ENCODE data around the gene ACSM6. TPM values are rescaled to one million over a fixed set of nuclear protein-coding genes. Genes with fewer than 3 reads are reported as not detected.

ACSM6 gene
- total RNA-seq, 1 donor = not detected

DNA sequence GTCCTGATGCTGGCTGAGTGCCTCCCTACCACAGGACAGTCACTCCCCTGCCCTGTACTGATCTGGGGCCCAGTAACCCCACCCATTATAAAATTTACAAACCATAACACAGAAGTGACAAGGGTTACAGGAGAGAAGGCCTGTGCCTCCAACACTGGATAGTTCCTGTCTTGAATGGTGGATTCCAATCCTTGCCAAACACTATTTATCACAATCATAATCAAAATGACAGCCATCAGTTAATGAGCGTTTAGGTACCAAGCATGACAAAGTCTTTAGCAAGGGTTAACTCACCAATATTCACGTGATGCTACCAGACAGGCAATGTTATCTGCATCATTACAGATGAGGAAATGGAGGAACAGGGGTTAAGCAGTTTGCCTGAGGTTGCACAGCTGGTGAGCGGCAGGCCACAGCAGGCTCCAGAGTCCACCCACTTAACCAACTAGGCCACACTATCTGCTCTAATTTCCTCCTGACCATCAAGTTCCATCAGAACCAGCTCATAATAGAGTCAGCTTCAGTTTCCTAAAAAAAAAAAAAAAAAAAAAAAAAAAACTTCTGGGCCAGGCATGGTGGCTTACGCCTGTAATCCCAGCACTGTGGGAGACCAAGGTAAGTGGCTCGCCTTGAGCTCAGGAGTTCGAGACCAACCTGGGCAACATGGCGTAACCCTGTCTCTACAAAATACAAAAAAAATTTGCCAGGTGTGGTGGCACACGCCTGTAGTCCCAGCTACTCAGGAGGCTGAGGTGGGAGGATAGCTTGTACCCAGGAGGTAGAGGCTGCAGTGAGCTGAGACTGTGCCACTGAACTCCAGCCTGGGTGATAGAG, 82.5 kb downstream of the ACSM6 start:
- Histone ChIP-seq H3K4me3 (ENCODE audit: insufficient read depth, low read length) (no peak overlapping the region), H3K9me3 (ENCODE audit: low read depth, low read length) (no peaks in the 10 kb centered on the region), H3K27ac (ENCODE audit: low read depth, low read length) (peak overlapping the region; percentile 87), H3K4me2 (ENCODE audit: insufficient read depth, low read length) (peak overlapping the region; percentile 37), H3K4me1 (ENCODE audit: insufficient read depth, low read length) (peaks cover 82% of the 10 kb centered on the region), H3K79me2 (ENCODE audit: insufficient read depth, low read length) (peaks cover 44% of the 10 kb centered on the region), H3K36me3 (ENCODE audit: insufficient read depth, low read length) (no peaks in the 10 kb centered on the region), H2AFZ (ENCODE audit: low read length) (no peak overlapping the region), H4K20me1 (ENCODE audit: insufficient read depth, low read length) (no peaks in the 10 kb centered on the region), H3K27me3 (ENCODE audit: insufficient read depth, low read length) (no peaks in the 10 kb centered on the region)
- no peak for DNase-seq (ENCODE audit: insufficient read length, low spot score, missing footprints)
- TF ChIP-seq, protein P1, sequence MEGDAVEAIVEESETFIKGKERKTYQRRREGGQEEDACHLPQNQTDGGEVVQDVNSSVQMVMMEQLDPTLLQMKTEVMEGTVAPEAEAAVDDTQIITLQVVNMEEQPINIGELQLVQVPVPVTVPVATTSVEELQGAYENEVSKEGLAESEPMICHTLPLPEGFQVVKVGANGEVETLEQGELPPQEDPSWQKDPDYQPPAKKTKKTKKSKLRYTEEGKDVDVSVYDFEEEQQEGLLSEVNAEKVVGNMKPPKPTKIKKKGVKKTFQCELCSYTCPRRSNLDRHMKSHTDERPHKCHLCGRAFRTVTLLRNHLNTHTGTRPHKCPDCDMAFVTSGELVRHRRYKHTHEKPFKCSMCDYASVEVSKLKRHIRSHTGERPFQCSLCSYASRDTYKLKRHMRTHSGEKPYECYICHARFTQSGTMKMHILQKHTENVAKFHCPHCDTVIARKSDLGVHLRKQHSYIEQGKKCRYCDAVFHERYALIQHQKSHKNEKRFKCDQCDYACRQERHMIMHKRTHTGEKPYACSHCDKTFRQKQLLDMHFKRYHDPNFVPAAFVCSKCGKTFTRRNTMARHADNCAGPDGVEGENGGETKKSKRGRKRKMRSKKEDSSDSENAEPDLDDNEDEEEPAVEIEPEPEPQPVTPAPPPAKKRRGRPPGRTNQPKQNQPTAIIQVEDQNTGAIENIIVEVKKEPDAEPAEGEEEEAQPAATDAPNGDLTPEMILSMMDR (IDR thresholded peaks at IDR 0.05; ENCODE audit: extremely low read depth, low read depth, low read length) = no peak

DNA sequence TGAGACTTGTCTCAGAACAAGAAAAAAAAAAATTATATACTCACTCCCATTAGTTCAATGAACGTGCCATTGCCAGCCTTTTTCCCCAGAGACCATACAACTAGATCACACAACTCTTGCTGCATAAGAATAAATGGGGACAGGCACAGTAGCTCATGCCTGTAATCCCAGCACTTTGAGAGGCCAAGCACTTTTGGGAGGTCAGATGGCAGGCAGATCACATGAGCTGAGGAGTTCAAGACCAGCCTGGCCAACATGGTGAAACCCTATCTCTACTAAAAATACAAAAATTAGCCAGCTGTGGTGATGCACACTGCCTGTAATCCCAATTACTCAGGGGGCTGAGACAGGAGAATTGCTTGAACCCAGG, 83.1 kb downstream of the ACSM6 start:
- no peak for DNase-seq (ENCODE audit: insufficient read length, low spot score, missing footprints)
- TF ChIP-seq, protein P1 (IDR thresholded peaks at IDR 0.05; ENCODE audit: extremely low read depth, low read depth, low read length) = no peak
- no peak overlapping the region for H3K4me3 ChIP-seq (ENCODE audit: insufficient read depth, low read length)
- no peak overlapping the region for H3K4me2 ChIP-seq (ENCODE audit: insufficient read depth, low read length)
- no peaks in the 10 kb centered on the region for H3K36me3 ChIP-seq (ENCODE audit: insufficient read depth, low read length)
- H4K20me1 ChIP-seq (ENCODE audit: insufficient read depth, low read length) = no peaks in the 10 kb centered on the region
- H3K79me2 ChIP-seq (ENCODE audit: insufficient read depth, low read length) = peaks cover 44% of the 10 kb centered on the region
- H3K9me3 ChIP-seq (ENCODE audit: low read depth, low read length) = no peaks in the 10 kb centered on the region
- no peaks in the 10 kb centered on the region for H3K27me3 ChIP-seq (ENCODE audit: insufficient read depth, low read length)
- H3K4me1 ChIP-seq (ENCODE audit: insufficient read depth, low read length) = peaks cover 85% of the 10 kb centered on the region
- peak overlapping the region; percentile 87 for H3K27ac ChIP-seq (ENCODE audit: low read depth, low read length)
- no peak overlapping the region for H2AFZ ChIP-seq (ENCODE audit: low read length)

DNA sequence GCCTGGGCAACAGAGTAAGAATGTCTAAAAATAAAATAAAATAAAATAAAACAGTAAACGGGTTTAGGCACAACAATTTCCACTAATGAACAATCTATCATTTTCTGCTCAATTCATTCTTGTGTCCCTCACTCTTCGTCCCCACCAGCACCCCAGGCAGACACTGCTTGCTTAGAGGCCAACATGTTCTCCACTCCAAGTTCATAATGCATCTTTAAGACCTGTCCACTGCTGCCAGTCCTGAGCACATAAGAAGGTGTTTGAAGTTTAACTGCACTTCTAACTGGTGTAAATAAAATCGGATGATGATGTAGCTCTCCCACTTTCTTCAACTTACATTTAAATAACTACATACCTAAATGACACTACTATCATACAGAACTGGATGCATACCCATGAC, 83.6 kb downstream of the ACSM6 start:
- H3K4me2 ChIP-seq (ENCODE audit: insufficient read depth, low read length) = no peak overlapping the region
- peaks cover 44% of the 10 kb centered on the region for H3K79me2 ChIP-seq (ENCODE audit: insufficient read depth, low read length)
- H3K27me3 ChIP-seq (ENCODE audit: insufficient read depth, low read length) = no peaks in the 10 kb centered on the region
- no peaks in the 10 kb centered on the region for H3K36me3 ChIP-seq (ENCODE audit: insufficient read depth, low read length)
- peaks cover 88% of the 10 kb centered on the region for H3K4me1 ChIP-seq (ENCODE audit: insufficient read depth, low read length)
- no peak for DNase-seq (ENCODE audit: insufficient read length, low spot score, missing footprints)
- TF ChIP-seq, protein P1 (IDR thresholded peaks at IDR 0.05; ENCODE audit: extremely low read depth, low read depth, low read length) = no peak
- H2AFZ ChIP-seq (ENCODE audit: low read length) = no peak overlapping the region
- H4K20me1 ChIP-seq (ENCODE audit: insufficient read depth, low read length) = no peaks in the 10 kb centered on the region
- H3K4me3 ChIP-seq (ENCODE audit: insufficient read depth, low read length) = no peak overlapping the region
- H3K27ac ChIP-seq (ENCODE audit: low read depth, low read length) = peak overlapping the region; percentile 31
- no peaks in the 10 kb centered on the region for H3K9me3 ChIP-seq (ENCODE audit: low read depth, low read length)

Small RNA genes within 50 kb of the gene (small RNA-seq; reads per million reads assigned to genes)
- gene AL157834.3 = not detected

Other genes starting within 250 kb of the ACSM6 start
- under 0.01 and 0.29 TPM in 2 replicates for gene CYP2C8, start 124.7 kb upstream of the ACSM6 start, total RNA-seq
- gene PDLIM1, start 96.8 kb downstream of the ACSM6 start, total RNA-seq = 25.0 and 26.1 TPM in 2 replicates

Measured in osteoblast (primary cell).